K562 (cell line): ENCODE results near the gene CAMK2D. TPM values are rescaled to one million over a fixed set of nuclear protein-coding genes. Genes with fewer than 3 reads are reported as not detected.

ENCODE experiments used
- ATAC-seq: fragments of 200-7000 bp; cut with Tn5 transposase; 3 replicates; pipeline ENCODE4 v1.9.1; 2020; ENCODE audit warnings: moderate library complexity
- BruUV-seq: library from RNA; stranded (reverse); fragments of 400-500 nt; replicated peaks from 2 replicates; lab custom pipeline; 2021; lab: Mats Ljungman, UMichigan
- CTCF ChIA-PET: fragments of 300-600 bp; formaldehyde crosslinking; extraction: SDS; loops from one replicate; lab custom pipeline; 2021; ENCODE audit warnings: low intra/inter-chr PET ratio; lab: Yijun Ruan, JAX
- POLR2A ChIA-PET: fragments of 300-600, 350-650 bp; sonication (Branson Sonifier 250); formaldehyde crosslinking; extraction: SDS; loops from one replicate; lab custom pipeline; 2021; ENCODE audit warnings: antibody characterized with exemption, inconsistent platforms; lab: Yijun Ruan, JAX
- DNase-seq, 4 experiments: peaks; one replicate each; pipeline versions ENCODE4 v3.0.0 to v3.0.0-alpha.2; 2011 to 2018; ENCODE audit warnings: low spot score in 3 of 4, mixed read lengths in 3 of 4; ENCODE audit errors: extremely low read depth in 1 of 4
- FAIRE-seq: peaks from 2 replicates; lab custom pipeline; 2011; peaks lifted over from hg19 to GRCh38; lab: Jason Lieb, UNC
- H2AFZ ChIP-seq: 2 replicates; pipeline ENCODE4 v1.6.0; 2011; ENCODE audit warnings: low read depth, low read length, control low read depth, inconsistent platforms
- H3K27ac ChIP-seq: fragments of 200-600 bp; 3 replicates; pipeline ENCODE4 v1.8.0; 2011; ENCODE audit warnings: low read depth, mild to moderate bottlenecking, control low read depth, inconsistent platforms, low read length, moderate library complexity, mixed read lengths; ENCODE audit errors: extremely low read depth
- H3K27me3 ChIP-seq, 2 experiments: fragments of 300-600 bp in 1 of 2; 2 replicates in 1 of 2; 3 replicates in 1 of 2; pipeline versions ENCODE4 v1.6.0 to v1.8.0; 2011; ENCODE audit warnings: inconsistent platforms in 2 of 2, low read length in 2 of 2, mild to moderate bottlenecking in 1 of 2, mixed read lengths in 1 of 2, moderate library complexity in 1 of 2; ENCODE audit not compliant: control insufficient read depth in 2 of 2, insufficient read depth in 2 of 2
- H3K36me3 ChIP-seq: fragments of 300-600 bp; 3 replicates; pipeline ENCODE4 v1.8.0; 2011; ENCODE audit warnings: mild to moderate bottlenecking, low read length, inconsistent platforms; ENCODE audit not compliant: control insufficient read depth, insufficient read depth
- H3K4me1 ChIP-seq, 2 experiments: fragments of 200-600 bp in 1 of 2; replicated peaks in 1 of 2; 2 replicates in 1 of 2; 3 replicates in 1 of 2; pipeline versions ENCODE4 v1.5.1 to v1.8.0; 2011; ENCODE audit warnings: inconsistent platforms in 2 of 2, low read length in 2 of 2, mild to moderate bottlenecking in 1 of 2, mixed read lengths in 1 of 2, moderate library complexity in 1 of 2; ENCODE audit not compliant: control insufficient read depth in 2 of 2, insufficient read depth in 2 of 2
- H3K4me2 ChIP-seq: 2 replicates; pipeline ENCODE4 v1.6.1; 2011; ENCODE audit warnings: low read length, control low read depth, inconsistent platforms, mixed read lengths; ENCODE audit not compliant: insufficient read depth
- H3K4me3 ChIP-seq: fragments of 200-600 bp; sonication (generic), shearing (Covaris generic); 2 replicates; pipeline ENCODE4 v1.5.1; 2016; ENCODE audit warnings: control low read depth, inconsistent platforms
- H3K79me2 ChIP-seq: fragments of 200-600 bp; 3 replicates; pipeline ENCODE4 v1.8.0; 2011; ENCODE audit warnings: low read length, inconsistent platforms; ENCODE audit not compliant: control insufficient read depth, insufficient read depth
- H3K9ac ChIP-seq, 2 experiments: 2 replicates each; pipeline versions ENCODE4 v1.6.0 to v1.6.1; 2011; ENCODE audit warnings: low read depth in 2 of 2, low read length in 2 of 2, control low read depth in 1 of 2, inconsistent platforms in 1 of 2, mild to moderate bottlenecking in 1 of 2, mixed read lengths in 1 of 2; ENCODE audit not compliant: insufficient read depth in 1 of 2
- H3K9me1 ChIP-seq: one replicate; pipeline ENCODE4 v1.6.0; 2011; ENCODE audit warnings: inconsistent platforms, mild to moderate bottlenecking, low read length, moderate library complexity; ENCODE audit not compliant: control insufficient read depth, insufficient read depth
- H3K9me3 ChIP-seq: replicated peaks from 2 replicates; pipeline ENCODE4 v1.5.1; 2011; ENCODE audit warnings: low read depth, low read length, inconsistent platforms; ENCODE audit not compliant: control insufficient read depth, insufficient read depth
- H4K20me1 ChIP-seq: replicated peaks from 2 replicates; pipeline ENCODE4 v1.6.1; 2011; ENCODE audit warnings: low read length, inconsistent platforms, mixed read lengths; ENCODE audit not compliant: control insufficient read depth, insufficient read depth
- ATF6 ChIP-seq: sonication (generic); formaldehyde crosslinking; IDR thresholded peaks from 2 replicates; pipeline ENCODE4 v1.4.0; 2020; ENCODE audit warnings: mild to moderate bottlenecking, missing genetic modification reagents
- C11orf30 ChIP-seq: fragments of 450-650 bp; IDR thresholded peaks from 2 replicates; pipeline ENCODE4 v1.6.1; 2016; ENCODE audit warnings: low read depth, mild to moderate bottlenecking
- CEBPG ChIP-seq, 3 experiments: fragments of 200-800 bp in 1 of 3; sonication (Bioruptor generic) in 1 of 3; sonication (generic) in 1 of 3; formaldehyde crosslinking in 1 of 3; IDR thresholded peaks in 2 of 3; conservative IDR thresholded peaks in 1 of 3; 2 replicates each; pipeline versions ENCODE4 v1.6.1 to v1.8.0; 2016 to 2022; ENCODE audit warnings: missing compliant biosample characterization in 2 of 3, missing genetic modification characterization in 2 of 3, mild to moderate bottlenecking in 1 of 3, missing genetic modification reagents in 1 of 3
- DNMT1 ChIP-seq: fragments of 450-650 bp; IDR thresholded peaks from 2 replicates; pipeline ENCODE4 v1.6.1; 2016; ENCODE audit warnings: antibody characterized with exemption, mild to moderate bottlenecking
- ETV6 ChIP-seq, 3 experiments: fragments of 150-350 bp in 1 of 3; sonication (generic) in 1 of 3; formaldehyde crosslinking in 1 of 3; IDR thresholded peaks; 2 replicates each; pipeline versions ENCODE4 v1.6.1 to v1.8.0; 2014 to 2022; ENCODE audit warnings: borderline replicate concordance in 2 of 3, low read depth in 2 of 3, antibody characterized with exemption in 1 of 3, low read length in 1 of 3, mild to moderate bottlenecking in 1 of 3, missing genetic modification reagents in 1 of 3
- RCOR1 ChIP-seq, 2 experiments: IDR thresholded peaks; 2 replicates each; pipeline ENCODE4 v1.6.1; 2012; ENCODE audit warnings: low read depth in 2 of 2, low read length in 2 of 2, borderline replicate concordance in 1 of 2, improper control_type of control experiment in 1 of 2
- WGBS: fragments of 100-300 bp; shearing (Covaris generic); methylation state at CpG from one replicate; pipeline ENCODE4 v1.1.6; 2016; ENCODE audit warnings: low coverage, mixed read lengths; ENCODE audit not compliant: insufficient coverage; ENCODE audit errors: missing lambda C conversion rate; 5-methylcytosine and 5-hydroxymethylcytosine counted together
- in situ Hi-C: fragments of 300-500 bp; cut with MboI; formaldehyde crosslinking; loops from 4 replicates; pipeline ENCODE4 v1.15.0; 2018; ENCODE audit warnings: inconsistent platforms, mixed read lengths
- intact Hi-C: fragments of 100-400 bp; cut with micrococcal nuclease; formaldehyde crosslinking; loops from 2 replicates; pipeline ENCODE4 v1.14.2; 2022
- polyA plus RNA-seq, 8 experiments: library from polyadenylated mRNA; depleted of rRNA in 4 of 8; stranded (reverse) in 5 of 8; unstranded in 3 of 8; fragments of >200 nt; fragmentation: Nextera tagmentation in 2 of 8; fragmentation: Illumina TruSeq in 1 of 8; extraction: Ambion mirVana in 2 of 8; extraction: Trizol in 1 of 8; gene quantifications; 2 replicates each; pipeline versions ENCODE4 v1.2.1 to v1.2.3, GENCODE V29; 2011 to 2014; ENCODE audit warnings: inconsistent platforms in 1 of 8, missing spikeins in 1 of 8
- total RNA-seq, 7 experiments: library from RNA; depleted of rRNA in 6 of 7; stranded (reverse); fragments of >200 nt in 6 of 7; fragmentation: Illumina TruSeq in 2 of 7; extraction: Trizol in 2 of 7; gene quantifications; 2 replicates each; pipeline versions ENCODE4 v1.2.1 to v1.2.3, GENCODE V29; 2011 to 2021; ENCODE audit warnings: low replicate concordance in 1 of 7

Gene CAMK2D
- total and polyA plus RNA-seq, 9 of the 15 experiments (the other 6 are each of a cell fraction or from before 2014, with no cell fraction given): 0.01 to 0.33 (median 0.04) TPM; not detected in 2

- H3K9me3 ChIP-seq: no peaks in the 10 kb centered on the region
- no peaks in the 10 kb centered on the region for H3K79me2 ChIP-seq
- no peak overlapping the region for H2AFZ ChIP-seq
- no peak overlapping the region for H3K27ac ChIP-seq
- intact Hi-C loops: no loop called here
- DNase-seq: no peak
- H3K9ac ChIP-seq: no peak overlapping the region
- CTCF ChIA-PET: no interaction called here
- H3K27me3 ChIP-seq: no peaks in the 10 kb centered on the region
- no peaks in the 10 kb centered on the region for H4K20me1 ChIP-seq
- 0% methylated on average over 2 of the region's 2 CpGs for WGBS
- no TSS peak for BruUV-seq
- no peak overlapping the region for H3K4me2 ChIP-seq
- ATAC-seq: no peak
- H3K4me3 ChIP-seq: no peak overlapping the region
- no peaks in the 10 kb centered on the region for H3K36me3 ChIP-seq
- TF ChIP-seq DNMT1 (no peak), RCOR1 (IDR thresholded peaks at IDR 0.05; ENCODE audit: borderline replicate concordance in 1 of 2, low read depth in 2 of 2, low read length in 2 of 2) (no peak), C11orf30 (no peak), CEBPG (CRISPR knock-in tag; IDR thresholded peaks at IDR 0.05) (no peak), CEBPG (tag; conservative IDR thresholded peaks at IDR 0.05 in 1 of 2, IDR thresholded peaks at IDR 0.05 in 1 of 2) (no peak), ATF6 (no peak), ETV6 (IDR thresholded peaks at IDR 0.05; ENCODE audit: borderline replicate concordance in 1 of 2, low read depth in 2 of 2, low read length in 1 of 2) (no peak), ETV6 (CRISPR knock-in tag; IDR thresholded peaks at IDR 0.05; ENCODE audit: borderline replicate concordance) (no peak)
- in situ Hi-C loops: loop anchor here (25.0 kb wide), 1 partner anchor 980 kb away; no protein-coding TSS in a partner anchor
- POLR2A ChIA-PET: no interaction called here
- H3K9me1 ChIP-seq: no peaks in the 10 kb centered on the region
- no peaks in the 10 kb centered on the region for H3K4me1 ChIP-seq
- no peak for FAIRE-seq
Observed at GRCh38 chr4:113407409-113407808, 354.1 kb downstream of the CAMK2D start.
